ENCODE data around the gene LGALS1.

LGALS1 gene

DNA sequence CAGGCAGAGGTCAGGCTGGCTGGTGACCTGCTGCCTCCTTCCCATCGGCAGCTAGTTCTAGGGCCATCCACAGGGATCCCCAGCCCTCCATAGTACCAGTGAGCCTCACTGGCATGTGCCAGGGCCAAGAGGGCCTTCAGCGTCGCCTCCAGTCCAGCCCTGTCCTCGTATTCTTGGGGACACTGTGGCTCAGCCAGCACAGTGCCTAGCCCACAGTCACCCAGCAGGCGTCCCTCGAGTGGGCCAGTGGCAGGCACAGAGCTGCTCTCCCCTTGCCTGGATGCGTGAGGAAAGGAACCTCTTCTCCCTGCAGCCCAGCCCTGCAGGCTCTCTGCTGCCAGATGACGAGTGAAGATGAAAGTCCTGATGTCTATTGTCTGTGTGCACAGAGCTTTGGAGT lies 46.6 kb upstream of the LGALS1 start:
- no peak for DNase-seq (ENCODE audit: low read depth)
- TF ChIP-seq, protein P1, sequence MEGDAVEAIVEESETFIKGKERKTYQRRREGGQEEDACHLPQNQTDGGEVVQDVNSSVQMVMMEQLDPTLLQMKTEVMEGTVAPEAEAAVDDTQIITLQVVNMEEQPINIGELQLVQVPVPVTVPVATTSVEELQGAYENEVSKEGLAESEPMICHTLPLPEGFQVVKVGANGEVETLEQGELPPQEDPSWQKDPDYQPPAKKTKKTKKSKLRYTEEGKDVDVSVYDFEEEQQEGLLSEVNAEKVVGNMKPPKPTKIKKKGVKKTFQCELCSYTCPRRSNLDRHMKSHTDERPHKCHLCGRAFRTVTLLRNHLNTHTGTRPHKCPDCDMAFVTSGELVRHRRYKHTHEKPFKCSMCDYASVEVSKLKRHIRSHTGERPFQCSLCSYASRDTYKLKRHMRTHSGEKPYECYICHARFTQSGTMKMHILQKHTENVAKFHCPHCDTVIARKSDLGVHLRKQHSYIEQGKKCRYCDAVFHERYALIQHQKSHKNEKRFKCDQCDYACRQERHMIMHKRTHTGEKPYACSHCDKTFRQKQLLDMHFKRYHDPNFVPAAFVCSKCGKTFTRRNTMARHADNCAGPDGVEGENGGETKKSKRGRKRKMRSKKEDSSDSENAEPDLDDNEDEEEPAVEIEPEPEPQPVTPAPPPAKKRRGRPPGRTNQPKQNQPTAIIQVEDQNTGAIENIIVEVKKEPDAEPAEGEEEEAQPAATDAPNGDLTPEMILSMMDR (IDR thresholded peaks at IDR 0.05; ENCODE audit: control insufficient read depth, insufficient read depth, low read depth, low read length, missing control alignments) = no peak
- H3K4me3 ChIP-seq (ENCODE audit: control insufficient read depth, low read depth, low read length) = no peak overlapping the region

DNA sequence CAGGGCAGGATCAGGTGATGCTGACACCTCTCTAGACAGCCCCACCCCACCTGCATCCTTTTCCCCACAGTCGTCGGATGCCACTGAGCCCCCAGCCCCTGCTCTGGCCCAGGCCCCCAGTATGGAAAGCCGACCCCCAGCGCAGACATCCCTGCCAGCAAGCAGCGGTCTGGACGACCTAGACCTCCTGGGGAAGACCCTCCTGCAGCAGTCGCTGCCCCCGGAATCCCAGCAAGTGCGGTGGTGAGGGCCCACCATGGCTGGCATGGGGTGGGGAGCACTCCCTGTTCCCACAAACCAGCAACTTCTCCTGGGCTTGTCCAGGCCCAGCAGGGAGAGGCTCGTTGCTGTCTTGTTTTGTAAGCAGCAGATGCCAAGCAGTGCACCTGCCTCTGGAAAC lies 45.5 kb upstream of the LGALS1 start:
- TF ChIP-seq, protein P1 (IDR thresholded peaks at IDR 0.05; ENCODE audit: control insufficient read depth, insufficient read depth, low read depth, low read length, missing control alignments) = no peak
- no peak overlapping the region for H3K4me3 ChIP-seq (ENCODE audit: control insufficient read depth, low read depth, low read length)
- no peak for DNase-seq (ENCODE audit: low read depth)

DNA sequence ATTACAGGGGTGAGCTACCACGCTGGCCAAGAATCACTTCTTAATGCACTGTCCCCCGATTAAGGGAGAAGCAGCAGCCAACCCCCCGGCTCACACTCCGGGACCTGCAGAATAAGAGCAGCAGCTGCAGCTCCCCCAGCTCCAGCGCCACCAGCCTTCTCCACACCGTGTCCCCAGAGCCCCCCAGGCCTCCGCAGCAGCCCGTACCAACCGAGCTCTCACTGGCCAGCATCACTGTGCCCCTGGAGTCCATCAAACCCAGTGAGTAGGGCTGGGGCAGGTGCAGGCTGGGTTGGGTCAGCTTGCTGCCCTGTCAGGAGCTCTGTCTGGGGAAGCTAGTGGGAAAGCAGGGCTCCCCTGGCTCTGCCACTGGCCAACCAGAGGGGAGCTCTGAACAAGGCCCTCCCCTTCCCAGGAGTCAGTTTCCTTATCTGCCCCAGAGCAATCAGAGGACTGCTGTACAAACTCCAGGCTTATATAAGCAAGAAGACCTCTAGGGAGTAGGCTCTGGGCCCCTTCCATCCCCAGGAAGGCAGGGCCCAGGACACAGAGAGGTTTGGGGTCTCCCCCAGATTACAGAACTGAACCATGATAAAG lies 44.5 kb upstream of the LGALS1 start:
- H3K4me3 ChIP-seq (ENCODE audit: control insufficient read depth, low read depth, low read length) = no peak overlapping the region
- DNase-seq (ENCODE audit: low read depth) = no peak

GRCh38 chr22:37631448-37632173 lies 43.8 kb upstream of the LGALS1 start:
- H3K4me3 ChIP-seq (ENCODE audit: control insufficient read depth, low read depth, low read length) = no peak overlapping the region
- no peak for DNase-seq (ENCODE audit: low read depth)
- TF ChIP-seq, protein P1 (IDR thresholded peaks at IDR 0.05; ENCODE audit: control insufficient read depth, insufficient read depth, low read depth, low read length, missing control alignments) = no peak

More for the DNA sequence above, 44.5 kb upstream of the LGALS1 start:
- TF ChIP-seq, protein P1 (IDR thresholded peaks at IDR 0.05; ENCODE audit: control insufficient read depth, insufficient read depth, low read depth, low read length, missing control alignments) = no peak

DNA sequence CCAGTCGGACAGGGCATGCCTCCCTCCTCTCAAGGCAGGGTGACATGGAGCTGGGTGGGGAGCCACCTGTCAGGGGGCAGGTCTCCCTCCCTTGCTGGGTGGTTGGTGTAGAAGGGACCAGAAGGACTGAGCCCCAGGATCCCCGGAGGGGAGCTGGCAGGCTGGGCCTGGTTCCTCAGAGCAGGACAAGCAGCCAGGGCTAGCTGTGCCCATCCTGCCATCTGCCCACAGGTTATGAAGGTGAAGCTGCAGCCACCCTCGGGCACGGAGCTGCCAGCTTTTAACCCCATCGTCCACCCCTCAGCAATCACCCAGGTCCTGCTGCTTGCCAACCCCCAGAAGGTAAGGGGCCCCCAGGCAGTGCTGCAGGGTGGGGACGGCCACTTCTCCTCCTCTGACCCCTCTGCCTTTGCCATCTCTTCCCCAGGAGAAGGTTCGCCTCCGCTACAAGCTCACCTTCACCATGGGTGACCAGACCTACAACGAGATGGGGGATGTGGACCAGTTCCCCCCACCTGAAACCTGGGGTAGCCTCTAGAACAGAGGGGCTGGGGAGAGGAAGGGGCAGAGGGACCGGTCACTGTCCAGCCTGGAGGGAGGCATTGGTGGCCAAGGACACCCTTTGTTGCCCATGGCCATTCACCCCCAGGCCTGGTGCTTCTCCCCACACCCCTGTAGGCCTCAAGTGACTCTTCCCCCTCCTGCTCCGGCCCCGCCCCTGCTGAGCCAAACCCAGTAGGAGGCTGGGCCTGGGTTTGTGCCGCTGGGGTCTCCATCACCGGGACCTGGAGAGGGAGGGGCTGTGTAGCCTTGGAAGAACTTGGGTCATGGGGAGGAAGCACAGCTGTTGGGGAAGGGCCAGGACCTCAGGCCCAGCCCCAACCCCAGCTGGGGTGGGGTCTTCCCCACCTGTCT lies 43.0 kb upstream of the LGALS1 start:
- TF ChIP-seq, protein P1 (IDR thresholded peaks at IDR 0.05; ENCODE audit: control insufficient read depth, insufficient read depth, low read depth, low read length, missing control alignments) = no peak
- DNase-seq (ENCODE audit: low read depth) = no peak
- no peak overlapping the region for H3K4me3 ChIP-seq (ENCODE audit: control insufficient read depth, low read depth, low read length)

DNA sequence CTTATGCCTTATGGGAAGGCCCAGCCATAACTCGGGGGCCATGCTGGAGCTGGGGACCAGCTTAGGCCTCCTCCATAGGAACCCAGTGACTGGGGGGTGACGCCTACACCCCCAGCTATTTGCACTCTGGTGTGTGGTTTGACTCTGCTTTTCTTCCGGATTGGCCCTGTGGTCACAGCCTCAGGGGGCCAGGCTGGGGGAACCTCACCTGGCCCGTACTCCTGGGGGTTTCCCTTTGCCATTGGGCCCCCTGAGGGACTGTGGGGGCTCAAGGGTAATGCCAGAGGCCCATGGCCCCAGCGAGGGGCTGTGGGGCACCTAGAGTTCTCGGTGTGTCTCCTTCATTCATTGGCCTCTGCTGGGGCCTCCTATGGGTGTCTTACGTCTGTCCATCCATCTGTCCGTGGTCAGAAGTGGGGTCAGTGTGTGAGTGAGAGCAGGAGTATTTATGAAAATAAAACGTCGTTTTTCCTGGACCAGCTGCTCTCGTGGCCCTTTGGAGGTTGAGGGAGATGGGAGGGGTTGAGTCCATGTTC lies 42.3 kb upstream of the LGALS1 start:
- H3K4me3 ChIP-seq (ENCODE audit: control insufficient read depth, low read depth, low read length) = no peak overlapping the region
- DNase-seq (ENCODE audit: low read depth) = no peak
- TF ChIP-seq, protein P1 (IDR thresholded peaks at IDR 0.05; ENCODE audit: control insufficient read depth, insufficient read depth, low read depth, low read length, missing control alignments) = no peak

Data from AG09309 (cell line).